GM03348 (cell line): ENCODE data around the gene OMP.

Experiments used
- DNase-seq: peaks from one replicate; pipeline ENCODE4 v3.0.0; 2012; ENCODE audit warnings: low spot score

Gene OMP

DNA sequence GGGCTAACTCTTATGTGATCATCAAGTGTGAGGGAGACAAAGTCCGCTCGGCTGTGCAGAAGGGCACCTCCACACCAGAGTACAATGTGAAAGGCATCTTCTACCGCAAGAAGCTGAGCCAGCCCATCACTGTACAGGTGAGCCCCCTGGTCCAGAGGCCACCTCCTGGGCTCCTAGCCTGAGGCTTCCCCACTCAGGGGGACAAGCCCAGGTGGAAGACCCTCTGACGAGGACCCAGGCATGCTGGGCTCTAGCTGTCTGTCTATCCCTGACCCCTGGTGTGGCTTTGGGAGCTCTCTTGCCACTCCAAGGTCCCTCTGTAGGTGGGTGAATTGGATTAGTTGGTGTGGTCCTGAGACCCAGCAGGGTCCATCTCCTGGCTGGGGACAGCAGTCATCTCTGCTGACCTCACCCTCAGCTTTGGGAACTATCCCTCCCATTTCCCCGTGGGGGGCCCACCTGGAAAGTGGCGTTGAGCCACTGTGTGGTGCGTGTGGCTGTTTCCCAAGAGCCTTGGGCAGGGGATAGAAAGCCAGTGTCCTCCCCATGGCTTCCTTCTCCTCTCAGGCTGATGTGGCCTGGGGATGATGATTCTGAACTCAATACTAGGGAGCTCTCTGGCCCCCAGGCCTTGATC, 20.1 kb downstream of the OMP start:
- DNase-seq = no peak

- no peak for DNase-seq
Observed at GRCh38 chr11:77123591-77123990, 21.0 kb downstream of the OMP start.

DNA sequence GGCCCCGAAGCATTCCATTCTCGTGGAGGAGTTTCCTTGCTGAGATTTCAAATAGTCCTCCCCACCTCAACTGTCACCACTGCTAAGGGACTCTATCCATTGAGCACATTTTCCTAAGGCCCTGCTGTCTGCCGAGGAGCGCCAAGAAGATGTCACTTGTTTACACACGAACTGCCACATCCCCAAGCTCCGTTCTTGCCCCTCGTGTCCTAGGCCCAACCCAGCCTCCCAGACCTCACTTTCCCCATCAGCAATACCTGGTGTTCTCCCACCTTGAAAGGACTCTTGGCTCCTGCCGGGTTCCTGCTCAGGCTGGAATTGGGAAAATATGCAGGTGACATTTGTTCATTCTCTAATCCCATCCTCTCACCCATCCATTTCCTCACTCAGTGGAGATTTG, 21.4 kb downstream of the OMP start:
- DNase-seq = no peak

DNA sequence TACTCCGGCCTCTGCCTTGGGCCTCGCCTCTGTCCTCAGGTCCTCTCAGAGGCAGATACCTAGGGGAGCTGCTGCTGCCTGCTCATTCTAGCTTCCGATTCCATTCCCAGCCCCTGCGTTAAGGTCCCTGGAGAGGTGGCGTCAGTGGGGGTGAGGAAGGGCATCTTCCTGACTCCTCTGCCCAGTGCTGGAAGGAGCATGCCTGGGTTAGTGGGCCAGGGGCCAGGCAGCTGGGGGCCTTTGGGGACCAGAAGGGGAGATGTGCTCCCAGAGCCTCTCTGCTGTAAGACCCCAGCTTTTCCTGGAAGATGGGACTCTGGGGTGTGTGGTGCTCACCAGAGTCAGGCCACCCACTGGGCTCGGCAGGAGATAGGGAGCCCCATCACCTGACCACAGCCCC, 21.8 kb downstream of the OMP start:
- no peak for DNase-seq

DNA sequence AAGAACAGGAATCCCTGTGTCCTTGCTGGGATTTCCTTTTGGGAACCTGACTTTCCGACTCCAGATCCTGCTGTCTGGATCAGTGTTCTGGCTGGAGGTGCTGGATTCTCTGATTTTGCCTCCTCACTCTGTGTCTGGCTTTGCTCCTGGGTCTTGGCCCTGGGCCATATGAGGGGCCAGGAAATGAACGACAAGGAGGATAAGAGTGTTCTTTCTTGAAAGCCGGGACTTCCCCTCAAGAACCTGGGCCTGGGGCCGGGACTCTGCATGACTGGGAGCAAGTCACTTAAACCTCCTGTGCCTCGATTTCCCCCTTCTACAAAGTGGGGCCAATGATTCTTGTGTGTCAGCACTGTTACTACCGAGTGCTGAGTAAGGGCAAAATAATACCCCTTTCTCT, 22.6 kb downstream of the OMP start:
- DNase-seq = no peak

- DNase-seq = no peak
Observed at GRCh38 chr11:77125695-77126094, 23.1 kb downstream of the OMP start.

GRCh38 chr11:77126156-77126775, 23.6 kb downstream of the OMP start:
- no peak for DNase-seq

GRCh38 chr11:77126861-77127234, 24.2 kb downstream of the OMP start:
- DNase-seq = no peak

- DNase-seq = peak; percentile 86
Observed at GRCh38 chr11:77127235-77127911, 24.7 kb downstream of the OMP start.

- peak; percentile 52 for DNase-seq
Observed at GRCh38 chr11:77127920-77128691, 25.5 kb downstream of the OMP start, which contains the start of gene MYO7A. Gene MYO7A, plus strand, starts transcription at chr11:77128246. Its CDS starts 2,389 bp downstream, at chr11:77130635.

DNA sequence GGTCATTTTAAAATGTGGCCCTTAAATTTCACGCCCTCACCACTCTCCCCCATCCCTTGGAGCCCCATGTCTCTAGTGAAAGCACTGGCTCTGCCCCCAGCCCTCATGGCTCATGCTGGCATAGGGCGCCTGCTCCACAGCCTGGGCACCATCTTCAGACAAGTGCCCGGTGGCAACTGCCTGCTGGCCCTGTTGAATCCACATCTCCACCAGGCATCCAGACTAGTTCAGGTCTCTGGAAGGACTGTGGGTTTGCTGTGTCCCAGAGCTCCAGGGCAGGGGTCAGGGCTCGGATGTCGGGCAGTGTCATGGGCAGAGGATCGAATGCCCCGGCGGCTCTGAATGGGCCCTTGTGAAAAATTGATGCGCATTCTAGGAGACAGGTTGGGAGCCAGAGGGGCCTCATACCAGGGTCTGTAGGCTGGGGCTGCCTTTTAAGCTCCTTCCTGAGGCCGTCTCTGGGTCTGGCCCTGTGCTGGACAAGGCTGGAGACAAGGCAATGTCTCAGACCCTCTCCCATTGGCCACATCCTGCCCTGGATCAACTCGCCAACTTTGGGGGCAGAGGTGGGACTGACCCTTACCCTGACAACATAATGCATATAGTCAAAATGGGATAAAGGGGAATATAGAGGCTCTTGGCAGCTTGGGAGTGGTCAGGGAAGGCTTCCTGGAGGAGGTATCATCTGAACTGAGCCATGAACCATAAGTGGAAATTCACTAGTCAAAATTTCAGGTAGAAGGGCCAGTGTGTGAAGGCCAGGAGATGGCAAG, 26.6 kb downstream of the OMP start:
- no peak for DNase-seq

DNA sequence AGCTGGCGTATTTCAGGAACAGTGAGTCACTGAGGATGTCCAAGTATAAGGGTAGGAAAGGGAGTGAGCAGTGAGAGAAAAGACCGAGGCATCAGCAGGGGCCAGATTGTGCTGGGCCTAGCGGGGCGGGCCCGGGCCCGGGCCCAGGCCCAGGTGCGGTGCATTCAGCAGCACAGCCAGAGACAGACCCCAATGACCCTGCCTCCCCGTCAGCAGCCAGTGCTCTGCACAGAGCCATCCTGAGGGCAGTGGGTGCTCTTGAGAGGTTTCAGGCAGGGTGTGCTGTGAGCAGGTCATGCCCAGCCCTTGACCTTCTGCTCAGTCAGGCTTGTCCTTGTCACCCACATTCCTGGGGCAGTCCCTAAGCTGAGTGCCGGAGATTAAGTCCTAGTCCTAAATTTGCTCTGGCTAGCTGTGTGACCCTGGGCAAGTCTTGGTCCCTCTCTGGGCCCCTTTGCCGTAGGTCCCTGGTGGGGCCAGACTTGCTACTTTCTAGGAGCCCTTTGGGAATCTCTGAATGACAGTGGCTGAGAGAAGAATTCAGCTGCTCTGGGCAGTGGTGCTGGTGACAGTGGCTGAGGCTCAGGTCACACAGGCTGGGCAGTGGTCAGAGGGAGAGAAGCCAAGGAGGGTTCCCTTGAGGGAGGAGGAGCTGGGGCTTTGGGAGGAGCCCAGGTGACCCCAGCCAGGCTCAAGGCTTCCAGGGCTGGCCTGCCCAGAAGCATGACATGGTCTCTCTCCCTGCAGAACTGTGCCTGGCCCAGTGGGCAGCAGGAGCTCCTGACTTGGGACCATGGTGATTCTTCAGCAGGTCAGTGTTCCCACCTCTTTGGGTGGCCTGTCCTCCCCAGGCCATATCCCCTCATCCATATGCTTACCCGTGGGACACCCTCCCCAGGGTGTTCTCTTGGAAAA, 27.5 kb downstream of the OMP start:
- no peak for DNase-seq

- DNase-seq = peak; percentile 52
Observed at GRCh38 chr11:77130763-77131513, 28.3 kb downstream of the OMP start.

- DNase-seq = no peak
Observed at GRCh38 chr11:77131560-77131959, 28.9 kb downstream of the OMP start.

- DNase-seq = no peak
Observed at GRCh38 chr11:77135069-77135468, 32.4 kb downstream of the OMP start.

- DNase-seq = no peak
Observed at GRCh38 chr11:77136074-77136473, 33.4 kb downstream of the OMP start.

GRCh38 chr11:77136784-77137420, 34.3 kb downstream of the OMP start:
- no peak for DNase-seq

GRCh38 chr11:77137421-77137820, 34.8 kb downstream of the OMP start:
- DNase-seq = no peak

DNA sequence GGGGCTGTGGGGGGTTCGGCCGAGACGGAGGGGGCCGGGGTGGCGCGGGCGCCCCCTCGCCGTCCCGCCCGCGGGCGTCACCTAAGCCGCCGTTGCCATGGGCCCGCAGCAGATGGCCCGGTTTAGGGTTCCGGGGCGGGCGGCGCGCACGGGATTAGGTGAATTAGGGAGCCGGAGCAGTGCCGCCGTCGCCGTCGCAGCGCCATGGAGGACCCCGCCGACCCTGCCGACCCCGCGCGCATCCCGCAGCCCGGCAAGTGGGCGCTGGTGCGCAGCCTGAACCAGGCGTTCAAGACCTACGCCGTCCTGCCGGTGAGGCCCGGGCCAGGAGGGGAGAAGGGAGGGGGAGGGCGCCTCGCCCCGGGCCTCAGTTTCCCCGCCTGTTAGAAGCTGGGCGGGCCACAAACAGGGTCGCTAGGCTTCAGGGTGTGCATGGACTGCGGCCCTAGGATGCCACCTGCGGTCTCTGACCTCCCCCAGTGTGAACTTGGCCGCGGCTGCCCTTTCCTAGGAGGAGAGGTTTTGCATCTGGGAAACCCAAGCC, 35.5 kb downstream of the OMP start:
- DNase-seq = no peak
